DMS153 treated with DMSO at 0.1 percent for 48 hours (cell line): ENCODE results near the gene CROCC2.
A peak's percentile ranks its signal among the peaks of the same experiment; 100 is the strongest.

Source experiments
- DNase-seq: peaks from one replicate; lab custom pipeline; 2025; ENCODE audit not compliant: unreplicated experiment; lab: John Stamatoyannopoulos, UW

Gene CROCC2

GRCh38 chr2:240983361-240983995 is 77.3 kb downstream of the CROCC2 start:
- DNase-seq = peak; percentile 42

- no peak for DNase-seq
Observed at GRCh38 chr2:240983996-240984498, 77.9 kb downstream of the CROCC2 start.

- DNase-seq = no peak
Observed at GRCh38 chr2:240985881-240986786, 80.0 kb downstream of the CROCC2 start.

- DNase-seq = no peak
Observed at GRCh38 chr2:240986787-240987411, 80.8 kb downstream of the CROCC2 start.

GRCh38 chr2:240987588-240987987 is 81.5 kb downstream of the CROCC2 start:
- no peak for DNase-seq

- no peak for DNase-seq
Observed at GRCh38 chr2:240988146-240988545, 82.0 kb downstream of the CROCC2 start.

GRCh38 chr2:240988571-240989271 is 82.6 kb downstream of the CROCC2 start:
- DNase-seq = no peak

GRCh38 chr2:240989451-240990265 is 83.5 kb downstream of the CROCC2 start:
- DNase-seq = no peak

GRCh38 chr2:240990266-240990529 is 84.1 kb downstream of the CROCC2 start:
- no peak for DNase-seq

- DNase-seq = no peak
Observed at GRCh38 chr2:240990726-240991377, 84.7 kb downstream of the CROCC2 start.

GRCh38 chr2:240991378-240992263 is 85.5 kb downstream of the CROCC2 start:
- DNase-seq = peak; percentile 22

- DNase-seq = no peak
Observed at GRCh38 chr2:240992572-240993291, 86.6 kb downstream of the CROCC2 start.

- no peak for DNase-seq
Observed at GRCh38 chr2:240993446-240994170, 87.5 kb downstream of the CROCC2 start.

- no peak for DNase-seq
Observed at GRCh38 chr2:240994171-240994896, 88.2 kb downstream of the CROCC2 start.

- no peak for DNase-seq
Observed at GRCh38 chr2:240995041-240996021, 89.2 kb downstream of the CROCC2 start.
